H1 (cell line): ENCODE data around the gene EIPR1. TPM values are rescaled to one million over a fixed set of nuclear protein-coding genes. Genes with fewer than 3 reads are reported as not detected.

Experiments used
- BACH1 ChIP-seq: IDR thresholded peaks from 2 replicates; pipeline ENCODE4 v1.6.1; 2012; ENCODE audit warnings: low read length, improper control_type of control experiment
- BRCA1 ChIP-seq: IDR thresholded peaks from 2 replicates; pipeline ENCODE4 v1.6.1; 2012; ENCODE audit warnings: low read depth, low read length, improper control_type of control experiment
- CTCF ChIP-seq, 3 experiments: IDR thresholded peaks; 1 replicate in 2 of 3; 2 replicates in 1 of 3; pipeline versions ENCODE4 v1.5.1 to v1.6.1; 2011; ENCODE audit warnings: low read length in 3 of 3, mild to moderate bottlenecking in 3 of 3, inconsistent platforms in 2 of 3, low read depth in 1 of 3, moderate library complexity in 1 of 3; ENCODE audit not compliant: insufficient read depth in 1 of 3; ENCODE audit errors: control extremely low read depth in 1 of 3
- E2F6 ChIP-seq: IDR thresholded peaks from 2 replicates; pipeline ENCODE4 v1.6.1; 2012; ENCODE audit warnings: inconsistent platforms
- GABPA ChIP-seq: IDR thresholded peaks from 2 replicates; pipeline ENCODE4 v1.6.1; 2011; ENCODE audit warnings: mild to moderate bottlenecking, low read length, moderate library complexity, borderline replicate concordance; ENCODE audit not compliant: insufficient read depth
- MAX ChIP-seq: IDR thresholded peaks from 2 replicates; pipeline ENCODE4 v1.6.1; 2012; ENCODE audit warnings: inconsistent platforms
- RXRA ChIP-seq: IDR thresholded peaks from 2 replicates; pipeline ENCODE4 v1.6.1; 2011; ENCODE audit warnings: low read depth, mild to moderate bottlenecking, low read length, moderate library complexity; ENCODE audit not compliant: insufficient read depth
- SAP30 ChIP-seq: fragments of 300-600 bp; sonication (generic); IDR thresholded peaks from 2 replicates; pipeline ENCODE4 v1.7.1; 2012; ENCODE audit warnings: low read length, moderate library complexity, mild to moderate bottlenecking, inconsistent platforms; ENCODE audit not compliant: insufficient read depth, insufficient replicate concordance
- SIX5 ChIP-seq: IDR thresholded peaks from 2 replicates; pipeline ENCODE4 v1.6.1; 2011; ENCODE audit warnings: mild to moderate bottlenecking, low read depth, low read length
- TEAD4 ChIP-seq: IDR thresholded peaks from 2 replicates; pipeline ENCODE4 v1.6.1; 2012; ENCODE audit warnings: low read depth, low read length, inconsistent platforms, mixed read lengths
- polyA plus RNA-seq, 7 experiments: library from polyadenylated mRNA; depleted of rRNA in 3 of 7; stranded (reverse) in 5 of 7; unstranded in 2 of 7; fragments of >200 nt in 5 of 7; fragments of 200-250 nt in 2 of 7; gene quantifications; 1 replicate in 5 of 7; 2 replicates in 1 of 7; 4 replicates in 1 of 7; pipeline versions ENCODE4 v1.2.1 to v1.2.3, GENCODE V29; 2011 to 2013; ENCODE audit warnings: missing spikeins in 2 of 7, mixed read lengths in 2 of 7
- total RNA-seq: library from RNA; stranded (reverse); fragmentation: NEBNext Ultra II Directional; extraction: Animal tissue kit (Norgen Biotek cat#: 25700); gene quantifications from 2 replicates; pipeline ENCODE4 v1.2.1, GENCODE V29; 2021

Gene EIPR1
- total and polyA plus RNA-seq, 2 of the 8 experiments (the other 6 are each of a cell fraction or from before 2014, with no cell fraction given) = 26.3 to 56.4 TPM

- TF ChIP-seq CTCF (IDR thresholded peaks at IDR 0.05; ENCODE audit: control extremely low read depth in 1 of 3, insufficient read depth in 1 of 3, low read depth in 1 of 3, low read length in 3 of 3) = no peak
- TF ChIP-seq GABPA = no peak
- no peak for TF ChIP-seq TEAD4
- TF ChIP-seq SAP30 = no peak
- no peak for TF ChIP-seq E2F6
- no peak for TF ChIP-seq RXRA
- TF ChIP-seq MAX = no peak
- TF ChIP-seq BRCA1 = no peak
- no peak for TF ChIP-seq SIX5
- no peak for TF ChIP-seq BACH1
Measured at GRCh38 chr2:3336844-3337243, 40.8 kb downstream of the EIPR1 start (continued).
